CD4-positive, alpha-beta T cell treated with Interferon gamma for 1 hour (primary cell): ENCODE data around the gene ARRDC2.

Experiments
- DNase-seq: peaks from one replicate; pipeline ENCODE4 v3.0.0-alpha.2; 2020

The ARRDC2 gene

GRCh38 chr19:18059297-18059696, 51.3 kb downstream of the ARRDC2 start:
- no peak for DNase-seq

DNA sequence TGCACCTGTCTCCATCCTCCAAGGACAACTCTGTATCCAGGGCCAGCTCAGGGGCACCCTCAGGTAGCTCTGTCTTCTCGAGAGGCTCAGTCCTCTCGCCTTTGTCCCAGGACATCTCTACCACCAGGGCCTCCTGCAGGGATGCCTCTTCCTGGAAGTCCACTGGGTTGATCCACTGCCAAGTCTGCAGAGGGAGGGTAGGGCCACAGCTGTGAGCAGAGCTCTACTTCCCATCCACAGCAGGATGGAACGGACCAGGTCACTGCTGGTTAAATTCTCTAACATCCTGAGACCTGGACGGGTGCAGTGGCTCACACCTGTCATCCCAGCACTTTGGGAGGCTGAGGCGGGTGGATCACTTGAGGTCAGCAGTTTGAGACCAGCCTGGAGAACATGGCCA, 51.9 kb downstream of the ARRDC2 start:
- no peak for DNase-seq

DNA sequence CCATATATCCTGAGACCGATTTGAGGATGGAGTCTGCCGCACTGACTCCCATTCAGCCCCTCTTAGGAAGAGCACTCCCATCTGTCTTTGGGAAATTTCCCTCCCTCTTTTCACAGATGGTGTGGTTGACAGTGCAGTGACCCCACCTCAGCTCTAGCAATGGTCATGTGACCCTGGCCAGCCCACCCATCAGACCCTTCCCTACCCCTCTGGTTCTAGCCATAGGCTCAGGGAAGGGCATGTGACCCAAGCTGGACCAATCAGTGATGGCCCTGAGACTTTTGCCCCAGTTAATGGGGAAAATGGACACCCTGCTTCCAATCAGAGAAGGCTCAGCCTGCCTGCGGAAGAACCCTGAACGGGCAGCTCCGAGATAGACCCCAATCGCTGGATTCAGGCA, 52.5 kb downstream of the ARRDC2 start:
- DNase-seq = no peak

GRCh38 chr19:18062028-18062427, 54.1 kb downstream of the ARRDC2 start:
- no peak for DNase-seq

DNA sequence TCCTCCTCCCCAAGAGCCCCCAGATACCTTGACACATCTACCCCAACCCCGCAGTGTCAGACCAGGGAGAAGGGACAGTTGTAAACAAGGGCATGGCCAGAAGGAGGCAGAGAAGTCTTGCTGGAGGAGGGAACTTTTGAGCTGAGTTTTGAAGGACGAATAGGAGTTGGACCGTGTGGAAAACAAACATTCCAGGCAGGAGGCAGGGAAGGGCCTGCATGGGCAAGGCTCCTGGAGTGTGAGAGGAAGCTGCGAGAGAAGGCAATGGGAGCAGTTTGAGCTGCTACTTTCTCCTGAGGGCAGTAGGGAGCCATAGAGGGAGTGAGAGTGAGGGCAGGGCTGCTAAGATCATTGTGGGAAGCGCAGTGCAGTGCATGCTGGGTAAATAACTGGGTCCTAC, 55.5 kb downstream of the ARRDC2 start:
- DNase-seq = no peak
